ENCODE measurements around the gene RPA4.
"Not testable (repeated sequence)": the region's sequence is repeated elsewhere in the genome, so short reads cannot be mapped to it uniquely, and the experiment has no call there.

RPA4 gene, protein sequence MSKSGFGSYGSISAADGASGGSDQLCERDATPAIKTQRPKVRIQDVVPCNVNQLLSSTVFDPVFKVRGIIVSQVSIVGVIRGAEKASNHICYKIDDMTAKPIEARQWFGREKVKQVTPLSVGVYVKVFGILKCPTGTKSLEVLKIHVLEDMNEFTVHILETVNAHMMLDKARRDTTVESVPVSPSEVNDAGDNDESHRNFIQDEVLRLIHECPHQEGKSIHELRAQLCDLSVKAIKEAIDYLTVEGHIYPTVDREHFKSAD

DNA sequence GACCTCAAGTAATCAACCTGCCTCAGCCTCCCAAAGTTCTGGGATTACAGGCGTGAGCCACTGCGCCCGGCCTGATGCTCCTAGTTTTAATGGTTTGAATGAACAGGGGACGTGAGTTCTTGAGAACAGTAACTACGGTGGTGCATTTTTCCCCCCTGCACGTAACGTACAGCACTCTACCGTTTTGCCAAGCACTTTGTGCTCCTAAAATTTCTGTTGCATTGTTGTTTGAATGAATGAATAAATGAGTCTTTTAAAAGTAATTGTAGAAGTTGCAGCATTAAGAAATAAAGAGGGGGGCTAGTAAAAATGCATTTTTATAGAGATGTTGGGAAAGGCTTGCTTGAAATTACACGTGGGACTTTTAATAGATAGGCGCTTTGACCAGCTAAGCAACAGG is at the start of gene RPA4:
TSS of gene RPA4 (plus strand) at position 301 of the 400 bp plus-strand sequence. CDS start 403 bp downstream, outside the sequence.
- no peak for FAIRE-seq

DNA sequence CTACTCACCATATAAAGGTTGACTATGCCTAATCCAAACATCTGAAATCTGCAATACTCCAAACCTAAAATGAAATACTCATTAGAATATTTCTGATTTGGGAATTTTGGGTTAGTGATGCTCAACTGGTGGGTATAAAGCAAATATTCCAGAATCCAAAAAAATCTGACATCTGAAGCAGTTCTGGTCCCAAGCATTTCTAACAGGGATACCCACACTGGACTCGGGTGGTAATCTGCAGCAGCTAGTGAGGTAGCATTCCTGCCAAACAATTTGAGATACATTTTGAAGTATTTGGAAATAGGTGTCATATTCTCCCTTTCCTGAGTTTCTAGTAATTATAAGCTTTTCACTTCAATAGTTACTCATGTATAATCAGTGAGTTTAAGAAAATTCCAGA is 49.6 kb upstream of the RPA4 start:
- no peak for FAIRE-seq

DNA sequence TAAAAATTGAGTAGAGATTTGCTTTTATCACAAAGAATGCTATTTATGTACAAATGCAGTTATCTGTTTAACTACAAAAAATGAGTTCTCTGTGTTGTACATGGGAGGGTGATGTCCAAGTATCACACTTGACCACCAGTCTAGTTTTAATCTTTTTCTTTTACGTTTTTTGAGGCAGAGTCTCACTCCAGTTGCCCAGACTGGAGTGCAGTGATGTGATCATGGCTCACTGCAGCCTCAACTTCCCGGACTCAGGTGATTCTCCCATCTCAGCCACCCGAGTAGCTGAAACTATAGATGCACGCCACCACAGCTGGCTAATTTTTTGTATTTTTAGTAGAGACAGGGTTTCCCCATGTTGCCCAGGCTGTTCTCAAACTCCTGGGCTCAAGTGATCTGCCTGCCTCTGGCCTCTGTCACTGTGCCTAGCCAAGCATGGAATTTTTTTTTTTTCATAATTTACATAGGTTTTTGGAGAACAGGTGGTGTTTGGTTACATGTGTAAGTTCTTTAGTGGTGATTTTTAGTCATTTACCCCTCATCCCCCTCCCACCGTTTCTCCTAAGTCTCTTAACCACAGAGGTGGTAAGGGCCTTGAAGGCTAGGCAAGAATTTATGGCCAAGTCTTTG is 47.9 kb upstream of the RPA4 start:
- FAIRE-seq = no peak

DNA sequence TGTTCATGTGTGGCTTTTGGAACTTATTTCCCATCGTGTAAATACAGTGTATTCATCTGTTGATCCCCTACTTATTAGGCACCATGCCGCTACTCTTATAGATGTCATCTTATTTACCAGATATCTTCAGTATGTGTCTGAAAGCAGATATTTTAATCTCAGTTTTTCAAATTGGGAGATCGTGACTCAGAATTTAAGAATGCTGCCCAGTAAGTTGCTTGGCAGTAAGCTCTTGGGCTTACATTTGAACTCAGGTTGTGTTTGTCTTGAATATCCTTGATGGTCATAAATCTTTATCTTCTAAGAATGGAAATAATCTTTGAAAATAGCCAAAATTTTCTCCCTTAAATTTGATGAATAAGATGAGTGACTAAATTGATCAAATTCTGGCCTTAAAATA is 45.9 kb upstream of the RPA4 start:
- FAIRE-seq = no peak

DNA sequence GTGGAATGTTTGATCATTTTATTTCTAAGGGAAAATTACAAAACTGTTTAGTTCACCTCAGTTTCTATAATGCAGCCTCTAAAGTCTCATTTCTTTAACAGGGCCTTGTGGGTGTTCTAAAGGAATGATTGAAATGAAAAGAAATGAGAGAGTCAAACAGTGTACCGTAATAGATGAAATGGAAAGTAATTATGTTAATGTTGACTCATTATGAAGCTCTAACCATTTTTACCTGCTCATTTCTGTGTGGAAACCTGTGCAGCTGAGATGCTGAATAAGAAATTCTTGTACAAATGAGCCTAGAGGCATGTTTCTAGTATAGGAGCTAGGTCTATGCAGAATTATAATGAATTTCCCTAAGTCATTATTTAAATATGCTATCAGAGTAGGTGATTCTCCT is 45.2 kb upstream of the RPA4 start:
- no peak for FAIRE-seq

DNA sequence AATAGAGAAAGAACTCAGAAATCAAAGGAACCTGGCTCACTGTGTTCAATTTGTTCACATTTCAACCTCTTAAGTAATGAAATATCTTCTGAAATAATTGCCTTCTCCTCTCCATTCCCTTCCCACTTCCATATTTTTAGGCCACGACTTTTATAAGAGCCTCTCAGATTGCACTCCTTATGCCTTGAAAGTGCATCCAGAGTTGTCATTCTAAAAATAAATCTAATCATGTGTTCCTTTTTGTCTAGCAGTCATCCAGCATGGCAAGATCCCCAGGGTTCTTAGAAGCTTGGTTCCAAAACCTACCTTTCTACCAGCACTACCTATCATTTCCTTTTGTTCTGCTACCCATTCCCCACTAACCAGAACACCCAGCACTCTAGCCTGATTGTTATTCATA is 42.4 kb upstream of the RPA4 start:
- FAIRE-seq = no peak

DNA sequence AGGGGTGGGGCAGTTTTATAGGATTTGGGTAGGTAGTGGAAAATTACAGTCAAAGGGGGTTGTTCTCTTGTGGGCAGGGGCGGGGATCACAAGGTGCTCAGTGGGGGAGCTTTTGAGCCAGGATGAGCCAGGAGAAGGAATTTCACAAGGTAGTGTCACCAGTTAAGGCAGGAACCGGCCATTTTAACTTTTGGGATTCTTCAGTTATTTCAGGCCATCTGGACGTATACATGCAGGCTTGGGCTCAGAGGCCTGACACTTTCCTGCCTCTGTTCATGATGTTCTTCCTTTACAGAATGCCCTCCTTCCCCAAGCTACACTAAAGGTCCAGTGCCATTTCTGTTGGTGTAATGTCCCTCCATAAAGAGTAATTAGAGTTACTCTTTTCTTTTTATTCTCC is 41.8 kb upstream of the RPA4 start:
- not testable (repeated sequence) for FAIRE-seq

DNA sequence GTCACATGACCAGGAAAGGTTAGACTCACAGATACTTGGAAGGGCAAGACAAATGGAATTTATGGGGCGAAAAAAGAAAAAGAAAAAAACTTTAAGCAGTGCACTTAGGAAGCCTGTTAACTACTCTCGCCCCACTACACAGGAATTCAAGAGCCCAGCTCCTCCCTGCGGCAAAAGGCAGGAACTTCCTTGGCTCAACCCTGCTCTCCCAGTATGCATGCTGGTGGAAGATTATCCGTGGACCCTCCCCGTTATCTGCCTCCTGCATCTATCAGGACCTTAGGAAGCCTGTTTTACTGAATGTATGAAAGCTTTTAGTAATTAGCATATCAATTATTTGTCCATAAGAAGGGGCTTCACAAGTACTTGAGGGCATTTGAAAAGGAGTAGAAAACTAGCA is 40.1 kb upstream of the RPA4 start:
- FAIRE-seq = no peak

DNA sequence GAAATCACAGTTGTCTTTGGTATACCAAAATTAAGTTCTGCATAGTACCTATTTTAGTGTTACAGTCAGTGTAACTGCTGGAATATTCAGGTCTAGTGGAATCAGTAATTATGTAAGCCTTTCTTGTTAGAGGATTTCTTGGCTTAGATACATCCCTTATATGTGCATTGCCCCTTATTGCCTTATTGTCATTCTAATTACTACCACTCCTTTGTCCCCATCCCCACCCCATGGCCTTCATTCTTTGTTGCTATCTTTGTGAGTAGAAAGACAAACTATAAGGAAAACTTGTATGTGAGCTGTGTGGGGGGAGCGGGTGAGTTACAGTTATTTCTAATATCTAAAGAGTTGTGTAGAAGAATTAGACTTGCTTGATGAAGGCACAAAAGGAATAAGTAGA is 36.9 kb upstream of the RPA4 start:
- no peak for FAIRE-seq

DNA sequence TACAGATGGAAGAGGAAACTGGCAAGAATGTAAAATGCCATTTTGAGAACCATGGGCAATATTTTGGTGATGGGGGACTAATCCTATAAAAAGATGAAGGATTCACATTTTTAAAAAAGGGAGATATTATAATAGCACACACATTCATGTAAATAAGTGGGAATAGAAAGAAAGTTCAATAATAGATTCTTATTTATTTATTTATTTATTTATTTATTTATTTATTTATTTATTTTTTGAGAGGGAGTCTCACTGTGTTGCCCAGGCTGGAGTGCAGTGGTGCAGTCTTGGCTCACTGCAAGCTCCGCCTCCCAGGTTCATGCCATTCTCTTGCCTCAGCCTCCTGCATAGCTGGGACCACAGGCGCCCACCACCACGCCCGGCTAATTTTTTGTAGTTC is 24.3 kb upstream of the RPA4 start:
- not testable (repeated sequence) for FAIRE-seq

DNA sequence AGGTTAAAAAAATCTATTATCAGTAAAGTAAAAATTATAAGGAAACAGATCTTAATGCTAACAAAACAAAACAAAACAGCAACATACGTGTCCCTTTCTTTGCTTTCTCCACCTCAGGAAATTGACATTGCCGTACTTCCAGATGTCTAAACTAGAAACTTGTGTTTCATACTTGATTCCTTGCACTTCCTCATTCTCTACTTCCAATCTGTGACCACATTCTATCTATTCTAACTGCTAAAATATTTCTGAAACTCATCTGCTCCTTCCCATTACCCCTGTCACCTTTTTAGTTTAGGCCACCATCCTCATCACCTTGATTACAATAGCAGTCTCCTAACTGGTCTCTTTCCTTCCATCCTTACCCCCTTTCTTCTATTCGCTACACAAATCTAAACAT is 22.5 kb upstream of the RPA4 start:
- no peak for FAIRE-seq

DNA sequence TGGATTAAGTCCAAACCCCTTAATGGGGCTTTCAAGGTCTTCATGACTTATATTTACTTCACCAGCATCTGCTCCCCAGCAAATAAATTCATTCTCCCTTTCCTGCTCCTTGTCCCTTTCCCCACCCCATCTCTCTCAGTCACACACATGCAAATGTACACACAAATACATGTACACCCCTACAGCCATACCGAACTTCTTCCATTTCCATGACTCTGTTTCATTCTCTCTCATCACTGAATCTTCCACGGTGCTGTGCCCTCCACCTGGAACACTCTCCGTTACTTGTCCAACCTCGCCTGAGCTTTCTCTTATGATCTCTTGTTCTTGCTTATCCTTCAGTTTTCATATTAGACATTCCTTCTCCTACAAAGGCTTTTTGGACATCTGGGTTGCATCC is 22.0 kb upstream of the RPA4 start:
- no peak for FAIRE-seq

DNA sequence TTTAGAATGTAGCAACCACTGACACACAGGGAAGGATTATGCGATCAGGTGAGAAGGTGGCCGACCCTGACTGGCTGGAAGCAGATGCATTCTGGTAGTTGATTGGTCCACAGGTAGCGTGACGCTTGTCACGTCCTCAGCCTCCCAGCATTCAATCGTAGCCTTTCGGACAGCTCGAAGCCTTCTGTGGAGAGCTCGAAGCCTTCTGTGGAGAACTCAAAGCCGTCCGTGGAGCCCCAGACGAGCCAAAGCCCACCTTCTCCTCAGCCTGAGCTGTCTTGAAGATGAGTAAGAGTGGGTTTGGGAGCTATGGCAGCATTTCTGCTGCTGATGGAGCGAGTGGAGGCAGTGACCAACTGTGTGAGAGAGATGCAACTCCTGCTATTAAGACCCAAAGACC is 319 bp downstream of the RPA4 start:
- FAIRE-seq = no peak

DNA sequence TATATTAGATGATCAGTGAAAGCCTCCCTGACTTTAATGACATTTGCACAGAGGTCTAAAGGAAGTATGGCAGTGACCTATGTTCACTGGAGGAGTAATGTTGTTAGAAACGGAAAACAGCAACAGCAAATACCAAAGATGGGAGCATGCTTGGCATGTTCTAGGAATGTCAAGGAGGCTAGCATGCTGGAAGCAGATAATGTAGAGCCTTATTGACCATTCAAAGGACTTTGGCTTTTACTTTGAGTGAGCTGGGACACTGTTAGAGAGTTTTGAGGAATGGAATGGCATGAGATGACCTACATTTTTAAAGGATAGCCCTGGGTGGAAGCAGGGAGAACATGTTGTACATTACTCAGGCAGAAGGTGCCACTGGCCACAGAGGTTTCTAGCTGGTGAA is 6.0 kb downstream of the RPA4 start:
- no peak for FAIRE-seq

DNA sequence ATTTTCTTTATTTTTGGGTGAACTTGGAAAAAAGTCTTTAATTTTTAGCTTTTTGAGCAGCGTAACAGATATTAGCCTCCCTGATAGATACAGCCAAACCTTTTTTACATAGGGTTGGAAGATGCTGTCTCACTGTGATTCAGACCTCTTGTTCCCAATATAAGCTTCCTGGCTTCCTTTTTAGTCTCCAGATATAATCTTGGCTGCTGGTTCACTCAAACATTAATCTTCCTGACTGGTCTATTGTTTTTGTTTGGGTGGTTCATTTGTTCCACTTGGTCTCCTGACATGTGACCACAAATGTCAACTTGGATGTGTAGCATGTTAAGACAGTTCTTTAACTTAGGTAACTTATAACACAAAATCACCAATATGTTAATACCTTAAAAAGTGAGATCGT is 23.0 kb downstream of the RPA4 start:
- FAIRE-seq = no peak

DNA sequence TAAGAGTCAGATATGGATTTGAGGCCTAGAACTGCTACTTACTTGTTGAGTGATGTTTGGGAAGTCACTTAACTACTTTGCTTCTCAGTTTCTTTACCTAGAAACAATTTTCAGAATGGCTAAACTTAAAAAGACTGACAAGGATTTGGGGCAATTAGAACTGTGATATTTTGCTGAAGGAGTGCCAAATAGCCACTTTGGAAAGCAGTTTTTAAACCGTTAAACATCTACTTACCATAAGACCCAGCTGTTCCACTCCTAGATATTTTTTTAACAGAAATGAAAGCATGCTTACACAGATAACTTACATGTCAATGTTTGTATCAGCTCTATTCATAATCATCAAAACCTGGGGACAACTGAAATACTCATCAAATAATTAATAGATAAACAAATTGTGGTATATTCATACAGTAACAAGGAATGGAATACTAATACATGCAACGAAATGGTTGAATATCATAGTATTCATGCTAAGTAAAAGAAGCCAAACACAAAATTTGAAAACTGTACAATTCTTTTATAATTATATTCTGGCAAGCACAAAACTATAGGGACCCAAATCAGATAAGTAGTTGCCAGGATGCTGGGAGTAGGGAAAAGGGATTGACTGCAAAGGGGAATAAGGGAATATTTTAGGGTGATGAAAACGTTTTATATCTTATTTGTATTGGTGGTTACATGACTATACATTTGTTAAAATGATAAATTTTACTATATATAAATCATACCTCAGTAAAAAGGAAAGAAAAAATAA is 24.0 kb downstream of the RPA4 start:
- FAIRE-seq = no peak

DNA sequence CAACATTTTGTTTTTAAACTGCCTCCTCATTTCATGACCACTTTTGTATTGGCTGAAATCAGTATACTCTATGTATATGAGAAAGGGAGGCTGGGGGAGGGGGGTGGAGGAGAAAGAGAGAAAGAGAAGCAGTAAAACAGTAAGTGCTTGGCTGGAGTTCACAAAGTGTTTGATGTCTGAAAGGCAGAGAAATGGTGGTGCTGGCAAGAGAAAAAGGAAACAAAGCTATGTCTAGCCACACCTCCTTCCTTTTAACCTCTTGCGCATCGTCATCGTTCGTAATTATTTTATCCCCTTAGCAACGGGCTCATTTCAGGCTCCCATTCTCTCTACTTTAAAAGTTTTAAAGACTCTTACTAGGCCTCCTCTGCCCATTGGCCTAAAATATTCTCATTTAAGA is 25.6 kb downstream of the RPA4 start:
- FAIRE-seq = no peak

DNA sequence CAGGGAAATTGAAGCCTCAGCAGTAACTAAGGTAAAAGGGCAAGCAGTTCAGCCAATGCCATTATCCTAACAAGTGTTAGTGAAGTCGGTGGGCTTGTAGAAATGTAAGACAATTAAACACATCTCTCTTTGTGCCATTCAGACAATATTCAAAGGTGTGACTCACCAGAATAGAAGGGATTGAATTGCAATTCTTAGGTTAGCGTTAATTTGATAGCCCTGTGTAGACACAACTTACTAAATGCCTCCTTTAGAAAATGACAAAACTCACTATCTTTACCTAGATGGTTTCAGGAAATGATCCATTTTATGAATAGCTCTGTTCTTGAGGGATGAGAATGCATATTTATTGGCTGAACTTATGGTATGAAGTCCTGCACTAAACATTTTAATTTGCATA is 35.2 kb downstream of the RPA4 start:
- no peak for FAIRE-seq

DNA sequence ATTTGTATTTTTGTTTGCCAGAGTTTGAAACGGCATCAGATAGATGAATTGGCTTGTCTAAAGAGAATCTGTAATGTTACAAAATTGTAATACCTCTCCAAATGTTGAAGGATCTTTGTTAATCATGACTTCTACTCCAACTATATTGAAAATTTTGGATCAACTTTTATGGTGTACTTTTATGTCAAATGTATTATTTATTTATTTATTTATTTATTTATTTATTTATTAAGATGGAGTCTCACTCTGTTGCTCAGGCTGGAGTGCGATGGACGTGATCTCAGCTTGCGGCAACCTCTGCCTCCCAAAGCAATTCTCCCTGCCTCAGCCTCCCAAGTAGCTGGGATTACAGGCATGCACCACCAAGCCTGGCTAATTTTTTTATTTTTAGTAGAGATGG is 36.0 kb downstream of the RPA4 start:
- no peak for FAIRE-seq

DNA sequence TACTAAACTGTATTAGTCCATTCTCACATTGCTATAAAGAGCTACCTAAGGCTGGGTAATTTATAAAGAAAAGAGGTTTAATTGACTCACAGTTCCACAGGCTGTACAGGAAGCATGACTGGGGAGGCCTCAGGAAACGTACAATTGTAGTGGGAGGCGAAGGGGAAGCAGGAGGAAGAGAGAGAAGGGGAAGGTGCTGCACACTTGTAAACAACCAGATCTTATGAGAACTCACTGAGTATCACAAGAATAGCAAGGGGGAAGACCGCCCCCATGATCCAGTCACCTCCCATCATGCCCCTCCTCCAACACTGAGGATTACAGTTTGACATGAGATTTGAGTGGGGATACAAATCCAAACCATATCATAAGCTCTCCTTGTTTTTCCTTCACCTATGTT is 40.9 kb downstream of the RPA4 start:
- no peak for FAIRE-seq

DNA sequence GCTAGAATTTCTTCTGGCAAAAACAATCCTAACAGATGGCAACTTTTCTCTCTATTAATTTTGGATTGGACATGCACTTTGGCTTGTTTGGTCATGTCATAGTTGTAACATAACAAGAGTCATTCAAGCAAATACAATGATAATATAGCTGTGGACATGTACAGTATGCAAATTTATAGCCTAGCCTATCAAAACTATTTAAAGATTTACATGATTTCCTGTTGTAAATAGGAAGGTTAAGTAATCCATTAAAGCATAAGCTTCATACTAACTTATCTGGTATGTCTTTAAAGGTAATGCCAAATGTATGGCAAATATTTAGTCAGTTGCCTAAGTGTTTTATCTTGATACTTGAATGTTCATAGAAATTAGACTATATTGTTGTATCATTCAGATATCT is 45.3 kb downstream of the RPA4 start:
- FAIRE-seq = no peak
